HG02642 (cell line): ENCODE data around the gene PGAM4.
"Not testable (repeated sequence)": the region's sequence is repeated elsewhere in the genome, so short reads cannot be mapped to it uniquely, and the experiment has no call there.

Source experiments
- ATAC-seq: cut with Tn5 transposase; IDR thresholded peaks from one replicate; pipeline ENCODE4 v1.9.1; 2021; ENCODE audit warnings: mild to moderate bottlenecking; ENCODE audit not compliant: unreplicated experiment, poor library complexity

The PGAM4 gene

DNA sequence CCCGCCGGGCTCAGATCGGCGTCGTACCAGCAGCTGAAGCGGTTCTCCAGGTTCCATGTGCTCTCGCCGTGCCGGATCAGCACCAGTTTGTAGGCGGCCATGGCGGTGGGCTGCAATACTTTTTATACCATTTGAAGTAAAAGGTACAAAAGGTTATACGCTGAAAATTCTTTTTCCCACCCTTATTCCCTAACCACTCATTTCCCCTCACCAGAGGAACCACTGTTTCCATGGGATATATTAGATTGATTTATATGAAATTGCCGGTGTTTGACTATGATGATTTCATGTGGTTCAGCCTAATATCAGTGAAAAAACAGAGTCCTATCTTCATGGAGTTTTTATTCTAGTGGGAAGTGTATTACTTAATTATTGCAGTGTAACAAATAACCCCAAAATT is at the start of gene PGAM4:
Gene PGAM4 (minus strand): TSS at position 101 of the 400 bp plus-strand sequence. CDS start 0 bp downstream, at position 101.
- ATAC-seq, result no peak

DNA sequence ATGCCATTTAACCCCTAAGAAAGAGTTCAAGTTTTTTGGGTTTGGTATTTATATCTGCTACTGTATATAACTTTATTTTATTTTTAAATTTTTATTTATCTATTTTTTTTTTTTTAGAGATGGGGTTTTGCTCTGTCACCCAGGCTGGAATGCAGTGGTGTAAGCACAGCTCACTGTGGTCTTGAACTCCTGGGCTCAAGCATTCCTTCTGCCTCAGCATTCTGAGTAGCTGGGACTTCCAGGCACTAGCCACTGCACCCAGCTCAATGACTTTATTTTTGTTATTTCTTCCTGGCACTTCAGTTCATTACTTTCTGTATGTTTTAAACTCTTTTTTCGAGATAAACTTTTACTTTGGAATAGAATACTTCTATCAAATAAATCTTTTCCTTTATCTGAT is 42.4 kb upstream of the PGAM4 start:
- ATAC-seq, result no peak

DNA sequence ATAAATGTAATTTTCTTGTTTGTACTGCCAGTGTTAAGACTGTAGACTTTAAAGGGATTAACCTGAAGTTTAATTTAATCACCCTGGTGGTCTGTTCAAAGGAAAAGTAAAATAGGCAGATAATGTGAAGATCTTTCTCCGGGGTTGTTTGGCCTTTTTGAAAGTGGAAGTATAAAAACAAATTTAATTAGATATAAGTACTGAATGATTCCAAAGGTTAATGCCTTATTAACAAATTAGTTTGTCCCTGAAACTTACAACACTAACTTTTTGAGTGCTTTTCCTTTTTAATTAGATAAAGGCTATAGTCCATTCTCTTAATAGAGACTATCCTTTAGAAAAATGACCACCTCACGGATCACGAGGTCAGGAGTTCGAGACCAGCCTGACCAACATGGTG is 10.4 kb upstream of the PGAM4 start:
- ATAC-seq, result no peak

DNA sequence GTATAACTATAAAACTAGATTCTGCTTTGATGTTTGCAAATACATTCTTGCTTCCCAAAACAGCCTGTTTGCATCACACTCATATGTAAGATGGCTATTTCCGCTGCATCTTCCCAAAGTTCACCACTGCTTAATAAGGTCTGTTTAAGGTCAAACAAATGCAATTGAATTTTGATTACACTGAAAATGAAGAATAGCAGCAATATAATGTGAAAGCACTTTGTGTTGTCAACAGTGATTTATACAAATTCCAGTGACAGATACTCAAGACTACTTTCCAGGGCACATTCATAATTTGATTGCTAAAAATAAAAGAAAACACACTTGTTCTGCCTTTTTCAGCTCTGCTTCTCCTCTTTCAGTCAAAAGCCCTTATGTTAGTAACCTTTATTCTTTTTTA is 8.1 kb upstream of the PGAM4 start:
- no peak for ATAC-seq

DNA sequence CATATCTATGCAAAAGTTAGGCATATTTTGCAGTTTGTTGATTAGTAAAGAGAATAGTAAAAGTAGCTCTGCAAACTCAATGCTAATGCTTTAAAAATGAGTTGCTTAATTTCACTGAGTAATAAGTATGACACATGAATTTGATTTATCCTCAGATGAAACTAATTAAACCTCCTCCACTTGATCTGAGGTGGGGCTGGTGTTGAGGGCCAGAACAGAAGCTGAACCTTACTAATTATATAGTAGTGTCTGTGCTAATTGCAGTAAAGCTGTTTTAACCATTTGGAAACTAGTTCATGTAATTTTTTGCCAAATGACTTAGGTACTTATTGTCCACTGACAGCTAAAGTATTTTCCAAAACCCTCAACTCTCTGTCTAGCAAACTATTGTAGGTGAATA is 7.7 kb upstream of the PGAM4 start:
- ATAC-seq, result no peak

DNA sequence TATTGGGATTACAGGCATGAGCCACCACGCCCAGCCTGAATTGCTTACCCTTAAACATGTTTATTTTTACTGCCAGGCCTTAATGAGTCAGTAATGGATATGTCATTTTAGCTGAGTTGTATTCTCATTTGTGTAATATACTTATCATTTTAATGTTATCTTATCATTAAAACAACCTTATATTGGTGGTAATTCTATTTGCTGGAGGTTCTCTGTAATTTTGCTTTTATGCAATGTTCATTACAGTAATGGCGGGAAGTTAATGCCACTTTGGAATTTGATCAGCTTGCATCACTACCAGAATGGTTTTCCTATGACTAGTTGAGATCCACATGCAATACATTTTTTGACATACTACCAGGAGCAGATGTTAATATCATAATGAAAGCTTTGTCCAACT is 6.3 kb upstream of the PGAM4 start:
- no peak for ATAC-seq

DNA sequence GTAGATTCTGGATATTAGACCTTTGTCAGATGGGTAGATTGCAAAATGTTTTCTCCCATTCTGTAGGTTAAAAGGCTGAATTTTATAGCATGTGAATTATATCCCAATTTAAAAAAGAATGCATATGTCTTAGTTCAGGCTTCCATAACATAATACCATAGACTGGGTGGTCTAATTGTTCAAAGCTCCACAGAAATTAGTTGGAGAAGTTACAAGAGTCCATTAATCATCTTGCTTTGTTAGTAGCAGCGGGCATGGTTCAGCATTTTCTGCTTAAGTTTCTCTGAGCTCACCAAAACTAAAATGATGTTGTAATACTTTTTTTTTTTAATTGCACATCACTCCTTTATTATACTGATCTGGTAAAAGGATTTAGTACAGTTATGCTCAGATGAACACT is 1.8 kb downstream of the PGAM4 start:
- no peak for ATAC-seq

DNA sequence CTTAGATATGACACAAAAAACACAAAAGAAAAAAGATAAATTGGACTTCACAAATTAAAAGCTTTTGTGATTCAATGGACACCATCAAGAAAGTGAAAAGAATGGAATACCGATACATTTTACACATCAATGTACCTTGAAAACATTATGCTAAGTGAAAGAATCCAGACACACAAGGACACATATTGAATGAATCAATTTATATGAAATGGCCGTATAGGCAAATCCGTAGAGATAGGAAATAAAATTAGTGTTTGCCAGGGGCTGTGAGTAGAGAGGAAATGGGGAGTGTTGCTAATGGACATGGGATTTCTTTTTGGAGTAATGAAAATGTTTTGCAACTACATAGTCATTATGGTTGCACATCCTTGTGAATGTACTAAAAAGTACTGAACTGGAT is 3.1 kb downstream of the PGAM4 start:
- ATAC-seq, result no peak

DNA sequence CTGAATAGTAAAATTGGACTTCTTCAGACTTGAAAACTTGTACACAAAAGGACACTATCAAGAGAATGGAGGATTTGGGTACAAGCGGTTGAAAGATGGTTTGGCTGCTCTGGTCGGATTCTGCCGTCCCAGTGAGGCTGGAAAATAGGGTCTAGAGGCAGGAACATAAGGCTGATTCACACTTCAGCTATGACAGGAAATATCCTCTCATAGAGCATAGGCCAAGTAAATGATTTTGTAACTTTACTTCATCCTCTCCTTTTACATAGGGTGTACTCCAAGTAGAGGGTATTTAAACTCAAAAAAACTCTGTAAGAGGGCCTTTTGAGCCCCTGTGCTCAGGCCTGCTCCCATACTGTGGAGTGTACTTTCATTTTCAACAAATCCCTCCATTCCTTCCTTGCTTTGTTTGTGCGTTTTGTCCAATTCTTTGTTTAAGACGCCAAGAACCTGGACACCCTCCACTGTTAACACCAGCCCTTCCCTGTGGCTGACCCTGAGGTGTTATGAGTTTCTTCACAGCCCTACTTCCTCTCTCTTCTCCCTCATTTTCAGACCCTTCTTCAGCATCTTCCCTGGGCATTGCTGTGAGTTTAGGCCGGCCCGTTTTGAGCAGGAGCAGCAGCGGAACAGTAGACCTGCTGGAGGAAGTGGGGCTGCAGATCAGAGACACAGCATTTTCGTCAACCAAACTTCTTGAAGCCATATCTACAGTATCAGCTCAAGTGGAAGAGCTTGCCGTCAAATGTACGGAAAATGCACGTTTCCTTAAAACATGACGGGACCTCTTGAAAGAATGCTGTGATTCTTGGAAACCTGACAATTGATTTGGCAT is 7.2 kb downstream of the PGAM4 start:
- no peak for ATAC-seq

DNA sequence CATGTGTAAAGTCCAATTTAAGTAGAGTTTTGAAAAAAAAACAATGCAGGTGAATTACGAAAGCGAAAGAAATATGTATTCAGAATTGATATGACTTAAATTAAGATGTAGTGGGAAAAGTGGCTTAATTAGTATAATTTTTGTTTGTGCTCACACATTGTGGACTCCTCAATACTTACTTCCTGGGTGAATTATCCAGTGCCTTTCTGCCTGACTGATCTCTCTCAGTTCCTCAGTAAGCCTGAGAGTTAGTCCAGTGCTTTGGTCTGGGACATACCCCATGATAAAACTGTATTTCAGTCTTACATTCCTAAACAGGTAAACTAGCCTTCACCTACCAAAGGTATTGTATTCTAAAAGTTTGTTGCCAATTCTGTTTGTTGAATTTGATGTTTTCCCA is 8.4 kb downstream of the PGAM4 start:
- ATAC-seq, result no peak

DNA sequence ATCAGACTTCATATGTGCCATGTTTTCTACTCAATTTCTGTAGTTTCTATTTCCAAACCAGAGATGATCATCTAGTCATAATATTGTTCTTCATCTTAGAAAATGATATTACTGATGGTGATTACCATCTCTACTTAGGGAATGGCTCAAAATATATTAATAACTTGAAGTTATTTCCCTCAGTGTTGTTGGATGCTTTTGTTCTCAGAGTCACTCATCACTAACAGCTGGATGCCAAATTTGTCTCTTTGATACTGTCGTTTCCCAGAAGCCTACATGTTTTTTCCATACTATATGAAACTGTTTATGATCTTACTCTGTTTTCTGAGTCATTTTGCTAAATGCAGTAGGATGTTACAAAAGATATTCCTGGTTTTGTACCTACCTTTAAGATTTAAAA is 8.9 kb downstream of the PGAM4 start:
- ATAC-seq, result no peak

DNA sequence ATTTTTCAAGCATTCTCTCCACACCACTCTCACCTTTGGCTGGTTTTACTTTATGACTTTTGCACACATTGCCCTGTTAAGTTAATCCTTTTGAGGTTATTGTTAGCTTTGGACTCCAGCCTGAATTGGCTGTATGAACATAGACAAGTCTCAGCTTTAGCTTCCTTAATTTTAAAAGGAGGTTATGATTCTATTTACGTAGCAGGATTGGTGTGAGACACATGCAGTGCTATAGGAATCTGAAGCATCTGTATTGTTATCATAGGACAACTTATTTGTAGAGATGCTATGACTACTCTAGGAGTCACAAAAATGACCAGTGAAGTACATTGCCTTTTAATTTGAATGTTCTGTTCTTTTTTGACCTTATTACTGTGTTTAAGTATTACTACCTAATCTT is 15.7 kb downstream of the PGAM4 start:
- ATAC-seq, result no peak

DNA sequence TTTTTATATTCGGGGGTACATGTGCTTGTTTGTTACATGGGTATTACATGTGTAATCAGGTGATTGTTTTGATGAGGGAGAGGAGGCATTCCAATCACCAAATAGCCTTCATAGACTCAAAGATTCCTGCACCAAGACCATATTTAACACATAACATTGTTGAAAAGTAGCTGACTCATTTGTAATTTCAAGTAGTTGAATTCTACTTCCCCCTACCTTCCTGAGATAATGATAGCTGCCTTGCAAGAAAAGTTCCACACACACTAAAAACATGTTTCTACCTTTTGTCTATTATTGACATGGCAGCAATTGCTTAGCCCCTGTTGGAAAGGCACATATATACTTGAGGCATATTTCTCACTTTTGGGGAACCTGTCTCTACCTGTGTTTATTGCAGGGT is 16.1 kb downstream of the PGAM4 start:
- ATAC-seq, result no peak

DNA sequence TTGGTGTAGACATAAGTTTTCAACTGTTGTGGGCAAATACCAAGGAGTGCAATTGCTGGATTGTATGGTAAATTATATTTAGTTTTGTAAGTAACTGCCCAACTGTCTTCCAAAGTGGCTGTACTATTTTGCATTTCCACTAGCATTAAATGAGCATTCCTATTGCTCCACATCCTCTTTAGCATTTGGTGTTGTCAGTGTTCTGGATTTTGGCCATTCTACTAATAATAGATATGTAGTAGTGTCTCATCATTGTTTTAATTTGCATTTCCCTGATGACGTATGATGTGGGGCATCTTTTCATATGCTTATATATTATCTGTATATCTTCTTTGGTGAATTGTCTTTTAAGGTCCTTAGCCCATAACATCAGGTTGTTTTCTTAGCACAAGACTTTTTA is 17.3 kb downstream of the PGAM4 start:
- ATAC-seq, result no peak

DNA sequence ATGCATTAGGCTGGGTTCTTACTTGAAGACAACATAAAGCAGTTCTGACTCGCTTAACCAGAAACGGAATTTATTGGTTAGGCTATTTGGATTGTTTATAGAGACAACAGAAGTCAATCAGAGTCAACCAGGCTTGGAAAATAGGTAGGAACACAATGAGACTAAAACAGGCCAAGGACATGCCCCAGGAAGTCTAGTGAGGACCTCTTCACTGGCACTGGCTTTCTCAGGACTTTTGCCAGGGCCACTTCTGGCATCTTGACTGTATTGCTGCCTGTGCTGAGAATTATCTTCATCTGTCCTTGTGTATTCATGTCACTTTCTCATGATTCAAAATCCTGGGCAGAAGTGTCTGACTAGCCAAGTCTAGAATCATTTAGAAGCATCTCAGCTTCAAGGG is 19.6 kb downstream of the PGAM4 start:
- no peak for ATAC-seq

DNA sequence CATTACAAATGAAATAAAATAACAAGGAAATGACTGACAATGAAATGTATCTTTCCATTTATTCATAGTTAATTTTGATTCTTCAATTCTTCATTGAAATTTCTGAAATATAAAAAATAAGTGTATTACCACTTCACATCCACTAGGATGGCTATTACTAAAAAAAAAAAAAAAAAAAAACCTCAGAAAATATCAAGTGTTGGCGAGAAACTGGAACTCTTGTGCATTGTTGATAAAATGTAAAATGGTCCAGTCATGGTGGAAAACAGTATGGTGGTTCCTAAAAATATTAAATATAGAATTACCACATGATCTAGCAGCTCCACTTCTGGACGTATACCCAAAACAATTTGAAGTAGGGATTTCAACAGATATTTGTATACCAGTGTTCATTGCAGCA is 22.9 kb downstream of the PGAM4 start:
- no peak for ATAC-seq

DNA sequence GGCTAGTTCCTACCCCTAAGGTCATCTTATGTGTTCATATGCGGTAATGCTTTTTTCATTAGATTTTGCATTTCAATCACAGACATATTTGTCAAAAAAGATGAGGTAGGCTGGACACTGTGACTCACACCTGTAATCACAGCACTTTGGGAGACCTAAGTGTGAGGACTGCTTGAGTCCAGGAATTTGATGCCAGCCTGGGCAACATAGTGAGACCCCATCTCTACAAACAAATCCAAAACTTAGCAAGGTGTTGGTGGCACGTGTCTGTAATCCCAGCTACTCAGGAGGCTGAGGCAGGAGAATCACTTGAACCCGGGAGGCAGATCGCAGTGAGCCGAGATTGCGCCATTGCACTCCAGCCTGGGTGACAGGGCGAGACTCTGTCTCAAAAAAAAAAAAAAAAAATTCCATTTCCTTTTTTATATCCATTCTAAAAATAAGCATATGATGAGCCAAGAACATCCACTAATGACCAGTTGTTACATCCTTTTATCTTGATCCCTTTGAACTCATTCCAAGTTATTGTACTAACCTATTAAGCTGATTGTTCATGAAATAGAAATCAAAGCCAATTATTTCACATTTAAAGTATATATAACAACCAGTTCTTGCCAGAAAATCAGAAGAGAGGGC is 23.4 kb downstream of the PGAM4 start:
- no peak for ATAC-seq

DNA sequence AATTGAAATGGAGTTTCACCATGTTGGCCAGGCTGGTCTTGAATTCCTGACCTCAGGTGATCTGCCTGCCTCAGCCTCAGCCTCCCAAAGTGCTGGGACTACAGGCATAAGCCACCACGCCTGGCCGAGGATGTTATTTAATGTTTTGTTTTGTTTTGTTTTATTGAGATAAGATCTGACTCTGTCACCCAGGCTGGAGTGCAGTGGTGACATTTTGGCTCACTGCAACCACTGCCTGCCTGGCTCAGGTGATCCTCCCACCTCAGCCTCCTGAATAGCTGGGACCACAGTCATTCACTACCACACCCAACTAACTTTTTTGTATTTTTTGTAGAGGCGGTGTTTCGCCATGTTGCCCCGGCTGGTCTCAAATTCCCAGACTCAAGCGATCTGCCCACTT is 24.4 kb downstream of the PGAM4 start:
- ATAC-seq, result not testable (repeated sequence)

DNA sequence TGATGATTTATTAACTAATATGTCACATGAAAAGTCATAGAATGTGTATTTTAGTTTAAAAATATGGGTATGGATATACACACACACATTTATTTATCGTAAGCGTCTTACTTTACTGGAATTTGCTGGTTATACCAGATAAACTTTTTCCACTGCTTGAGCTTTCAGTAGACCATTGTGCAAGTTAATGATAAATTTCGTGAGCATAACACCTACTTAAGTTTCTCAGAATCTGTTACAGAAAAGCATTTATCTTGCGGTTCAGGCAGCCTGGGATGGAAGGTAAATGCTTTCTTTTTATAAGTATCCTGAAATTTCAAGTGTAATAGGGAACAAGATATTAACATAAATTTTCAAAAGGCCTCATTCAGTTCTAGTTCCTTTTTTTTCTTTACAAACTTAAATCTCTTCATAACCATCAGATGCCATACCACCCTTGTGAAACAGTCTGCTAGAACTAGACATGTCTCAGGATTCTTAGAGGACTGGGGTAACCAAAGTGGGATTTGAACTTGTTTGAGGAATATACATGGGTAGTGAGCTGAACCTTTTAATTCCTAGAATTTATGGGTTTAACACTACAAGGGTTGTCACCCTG is 31.3 kb downstream of the PGAM4 start:
- no peak for ATAC-seq

DNA sequence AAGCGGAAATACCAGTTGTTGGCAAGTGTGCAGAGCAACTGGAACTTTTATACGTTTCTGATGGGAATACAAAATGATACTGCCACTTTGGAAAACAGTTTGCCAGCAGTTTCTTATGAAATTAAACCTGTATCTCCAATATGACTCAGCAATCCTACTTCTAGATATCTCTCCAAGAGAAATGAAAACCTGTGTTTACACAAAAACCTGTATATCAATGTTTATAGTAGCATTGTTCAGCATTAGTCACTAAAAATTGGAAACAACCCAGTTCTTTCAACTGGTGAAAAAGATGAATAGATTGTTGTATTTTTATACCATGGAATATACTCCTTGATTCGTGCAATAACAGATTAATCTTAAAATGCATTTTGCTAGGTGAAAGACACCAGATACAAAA is 32.1 kb downstream of the PGAM4 start:
- no peak for ATAC-seq

DNA sequence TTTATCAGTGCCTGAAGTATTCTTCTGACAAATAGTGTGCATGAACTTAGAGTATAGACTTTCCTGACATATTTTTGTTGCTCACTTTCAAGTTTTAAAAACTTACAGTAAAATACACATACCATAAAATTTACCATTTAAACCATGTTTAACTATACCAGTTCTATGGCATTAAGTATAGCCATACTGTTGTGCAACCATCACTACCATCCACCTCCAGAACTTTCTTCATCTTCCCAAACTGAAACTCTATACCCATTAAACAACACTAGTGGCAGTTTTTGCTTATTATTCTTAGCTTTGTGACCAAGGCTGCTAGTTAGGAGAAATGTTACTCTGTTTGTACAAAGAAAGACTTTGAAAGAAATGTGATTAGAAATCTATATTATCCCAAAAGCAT is 33.1 kb downstream of the PGAM4 start:
- ATAC-seq, result no peak

DNA sequence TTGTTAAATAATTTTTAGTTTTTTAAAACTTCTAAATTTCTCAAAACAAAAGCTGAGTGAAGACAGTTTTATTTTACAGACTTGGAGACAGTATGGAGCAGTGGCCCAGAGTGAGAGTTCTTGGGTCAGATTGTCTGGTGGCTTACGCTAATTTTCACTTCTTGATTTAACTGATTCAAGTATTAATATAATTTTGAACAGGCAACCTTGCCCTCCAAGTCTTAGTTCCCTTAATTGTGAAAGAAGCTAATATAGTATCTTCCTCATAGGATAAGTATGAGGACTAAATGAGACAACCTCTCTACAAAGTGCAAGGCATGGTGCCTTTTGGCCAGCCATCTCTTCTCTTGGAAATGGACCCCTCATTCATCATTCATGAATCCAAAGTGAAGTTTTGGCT is 33.6 kb downstream of the PGAM4 start:
- no peak for ATAC-seq
